Hepatocyte (in vitro differentiated cells): ENCODE data around the gene RNF222.

Source experiments
- EZH2phosphoT487 ChIP-seq: fragments of 200-600 bp; sonication (generic); IDR thresholded peaks from one replicate; pipeline ENCODE4 v1.6.1; 2018; ENCODE audit warnings: antibody characterized with exemption, mild to moderate bottlenecking, low read depth, moderate library complexity; ENCODE audit not compliant: unreplicated experiment, severe bottlenecking
- TF ChIP-seq, protein P1 (sequence below): fragments of 200-600 bp; sonication (generic); IDR thresholded peaks from 2 replicates; pipeline ENCODE4 v1.5.1; 2016; ENCODE audit warnings: antibody characterized with exemption, mild to moderate bottlenecking; ENCODE audit not compliant: poor library complexity

DNA sequence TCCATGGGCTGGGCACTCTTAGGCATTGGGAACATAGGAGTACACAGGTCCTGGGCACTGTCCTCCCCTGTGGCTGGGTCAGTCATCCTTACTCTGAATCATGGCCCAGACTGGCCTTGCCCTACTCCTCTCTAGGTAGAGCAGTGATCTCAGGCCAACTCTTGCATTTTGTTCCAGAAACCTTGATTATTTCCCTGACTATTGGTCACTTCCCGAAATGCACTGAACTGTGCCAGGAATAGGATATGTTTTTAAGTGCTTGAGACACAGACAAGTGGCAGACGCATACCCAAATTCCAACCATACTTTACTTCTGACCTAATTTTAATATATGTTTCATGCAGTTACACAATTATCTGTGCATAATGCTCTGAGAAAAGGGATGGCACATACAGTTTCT, 31.4 kb downstream of the RNF222 start:
- TF ChIP-seq, protein P1, sequence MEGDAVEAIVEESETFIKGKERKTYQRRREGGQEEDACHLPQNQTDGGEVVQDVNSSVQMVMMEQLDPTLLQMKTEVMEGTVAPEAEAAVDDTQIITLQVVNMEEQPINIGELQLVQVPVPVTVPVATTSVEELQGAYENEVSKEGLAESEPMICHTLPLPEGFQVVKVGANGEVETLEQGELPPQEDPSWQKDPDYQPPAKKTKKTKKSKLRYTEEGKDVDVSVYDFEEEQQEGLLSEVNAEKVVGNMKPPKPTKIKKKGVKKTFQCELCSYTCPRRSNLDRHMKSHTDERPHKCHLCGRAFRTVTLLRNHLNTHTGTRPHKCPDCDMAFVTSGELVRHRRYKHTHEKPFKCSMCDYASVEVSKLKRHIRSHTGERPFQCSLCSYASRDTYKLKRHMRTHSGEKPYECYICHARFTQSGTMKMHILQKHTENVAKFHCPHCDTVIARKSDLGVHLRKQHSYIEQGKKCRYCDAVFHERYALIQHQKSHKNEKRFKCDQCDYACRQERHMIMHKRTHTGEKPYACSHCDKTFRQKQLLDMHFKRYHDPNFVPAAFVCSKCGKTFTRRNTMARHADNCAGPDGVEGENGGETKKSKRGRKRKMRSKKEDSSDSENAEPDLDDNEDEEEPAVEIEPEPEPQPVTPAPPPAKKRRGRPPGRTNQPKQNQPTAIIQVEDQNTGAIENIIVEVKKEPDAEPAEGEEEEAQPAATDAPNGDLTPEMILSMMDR: no peak
- TF ChIP-seq EZH2phosphoT487: no peak
